Measurements from ENCODE around the gene CXCR5.

CXCR5 gene

GRCh38 chr11:118898400-118899295 lies 15.0 kb downstream of the CXCR5 start:
- H3K4me3 ChIP-seq (ENCODE audit: low read depth, low read length) = no peak overlapping the region
- no peak for TF ChIP-seq CTCF (IDR thresholded peaks at IDR 0.05; ENCODE audit: borderline replicate concordance, insufficient read depth, low read depth, low read length)

- H3K4me3 ChIP-seq (ENCODE audit: low read depth, low read length) = no peak overlapping the region
- no peak for TF ChIP-seq CTCF (IDR thresholded peaks at IDR 0.05; ENCODE audit: borderline replicate concordance, insufficient read depth, low read depth, low read length)
These were observed 15.6 kb downstream of the CXCR5 start for GRCh38 chr11:118899296-118899688.

GRCh38 chr11:118899706-118900360 lies 16.1 kb downstream of the CXCR5 start:
- TF ChIP-seq CTCF (IDR thresholded peaks at IDR 0.05; ENCODE audit: borderline replicate concordance, insufficient read depth, low read depth, low read length) = no peak
- H3K4me3 ChIP-seq (ENCODE audit: low read depth, low read length) = no peak overlapping the region

- TF ChIP-seq CTCF (IDR thresholded peaks at IDR 0.05; ENCODE audit: borderline replicate concordance, insufficient read depth, low read depth, low read length) = no peak
- no peak overlapping the region for H3K4me3 ChIP-seq (ENCODE audit: low read depth, low read length)
These were observed 17.1 kb downstream of the CXCR5 start for GRCh38 chr11:118900535-118901384.

GRCh38 chr11:118901494-118902335 lies 18.0 kb downstream of the CXCR5 start:
- no peak for TF ChIP-seq CTCF (IDR thresholded peaks at IDR 0.05; ENCODE audit: borderline replicate concordance, insufficient read depth, low read depth, low read length)
- no peak overlapping the region for H3K4me3 ChIP-seq (ENCODE audit: low read depth, low read length)

All from GM12875 (cell line).